Subcutaneous abdominal adipose tissue (tissue), 5 donors: ENCODE measurements around the gene ZBTB8B.
A peak's percentile ranks its signal among the peaks of the same experiment; 100 is the strongest.
"Not testable (repeated sequence)": the region's sequence is repeated elsewhere in the genome, so short reads cannot be mapped to it uniquely, and the experiment has no call there.

Experiments used
- H3K27ac ChIP-seq: one replicate; pipeline ENCODE4 v1.7.0; 2013; ENCODE audit warnings: low read depth, mild to moderate bottlenecking, inconsistent platforms, low read length, moderate library complexity
- H3K27me3 ChIP-seq, 5 donors: one replicate each; pipeline ENCODE4 v1.7.0; 2013; ENCODE audit warnings: low read length in 5 of 5, inconsistent platforms in 1 of 5; ENCODE audit not compliant: control insufficient read depth in 5 of 5, insufficient read depth in 4 of 5
- H3K36me3 ChIP-seq, 5 donors: one replicate each; pipeline ENCODE4 v1.7.0; 2013; ENCODE audit warnings: low read length in 5 of 5; ENCODE audit not compliant: control insufficient read depth in 5 of 5, insufficient read depth in 5 of 5
- H3K4me1 ChIP-seq, 5 donors: one replicate each; pipeline ENCODE4 v1.7.0; 2013; ENCODE audit warnings: low read length in 5 of 5, mild to moderate bottlenecking in 3 of 5, moderate library complexity in 1 of 5; ENCODE audit not compliant: control insufficient read depth in 5 of 5, insufficient read depth in 5 of 5
- H3K4me3 ChIP-seq, 5 donors: one replicate each; pipeline ENCODE4 v1.7.0; 2013; ENCODE audit warnings: low read length in 5 of 5, low read depth in 1 of 5
- H3K9ac ChIP-seq, 5 donors: one replicate each; pipeline ENCODE4 v1.7.0; 2013; ENCODE audit warnings: low read length in 5 of 5, mild to moderate bottlenecking in 4 of 5, moderate library complexity in 3 of 5
- H3K9me3 ChIP-seq, 5 donors: one replicate each; pipeline ENCODE4 v1.7.0; 2013; ENCODE audit warnings: low read length in 5 of 5; ENCODE audit not compliant: control insufficient read depth in 5 of 5
- donor health status: healthy.
- donor health status: healthy.
- donor health status: healthy.
- donor health status: healthy.
- donor health status: healthy.

The ZBTB8B gene

DNA sequence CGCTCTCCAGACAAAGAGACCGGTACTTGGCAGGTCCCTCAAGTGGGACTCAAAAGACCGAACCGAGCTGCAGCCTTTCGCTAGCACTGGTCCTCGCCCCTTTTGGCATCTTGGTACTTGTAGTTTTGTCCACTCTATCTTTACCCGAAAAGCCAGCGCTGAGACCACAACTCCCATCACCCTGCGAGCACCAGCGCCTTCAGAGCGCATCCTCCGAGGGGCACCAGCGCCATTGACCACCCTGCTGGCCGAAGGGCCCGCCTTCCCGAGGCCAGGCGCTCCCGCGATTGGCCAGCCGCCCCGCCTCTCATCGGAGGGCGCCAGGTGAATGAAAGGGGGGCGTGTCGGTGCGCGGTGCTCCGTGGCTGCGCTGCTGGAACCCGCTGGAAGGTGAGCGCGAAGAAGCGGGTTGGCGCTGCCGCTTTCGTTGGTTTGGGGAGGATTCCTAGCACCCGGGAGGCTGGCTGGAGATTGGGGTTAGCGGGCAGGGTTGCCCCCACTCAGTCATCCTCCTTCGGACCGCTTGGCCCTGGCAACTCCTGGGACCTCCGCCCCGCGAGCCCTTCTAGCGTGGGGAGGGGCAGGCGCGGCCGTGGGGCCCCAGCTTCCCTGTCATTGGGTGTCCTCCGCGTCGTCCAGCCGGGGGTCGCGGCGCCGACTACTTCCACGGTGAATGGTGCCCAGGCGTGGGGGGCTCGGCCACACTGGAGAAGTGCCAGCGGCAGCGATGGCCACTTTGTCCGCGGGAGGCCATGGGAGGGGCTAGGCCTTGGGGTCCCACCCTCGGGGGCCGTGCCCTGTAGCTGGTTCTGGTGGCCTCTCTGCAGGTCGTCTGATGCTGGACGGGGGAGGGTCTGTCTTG is at the start of gene ZBTB8B:
Gene ZBTB8B, plus strand, starts transcription at position 357 of the 862 bp plus-strand sequence. CDS start 5,553 bp downstream, outside the sequence.
- Histone ChIP-seq H3K27me3 (peaks cover 25 to 49% (median 27%) of the 10 kb centered on the region in 5 donors), H3K9ac (peak within 1 kb of the TSS in 1 of 5 donors; percentile 43)

DNA sequence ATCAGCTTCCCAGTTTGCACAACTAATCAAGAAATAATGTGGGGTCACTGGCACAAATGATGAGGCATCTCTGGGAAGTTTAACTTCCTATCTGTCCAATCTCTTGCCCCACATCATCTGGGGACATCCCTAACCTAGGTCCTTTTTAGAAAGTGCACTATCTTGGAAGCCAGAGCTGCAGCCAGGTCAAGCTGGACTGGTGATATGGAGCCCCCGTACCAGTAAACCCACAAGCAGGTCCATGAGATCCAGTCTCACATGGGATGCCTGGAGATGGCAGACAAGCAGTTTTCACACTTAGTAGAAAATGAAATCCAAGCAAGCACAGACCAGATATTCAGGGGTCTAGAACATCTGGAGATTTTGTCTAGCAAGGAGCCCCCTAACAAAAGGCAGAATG is 43.1 kb upstream of the ZBTB8B start:
- H3K9me3 ChIP-seq, result peaks cover 0 to 15% (median 4%) of the 10 kb centered on the region in 5 donors
- H3K4me3 ChIP-seq, result no peak overlapping the region
- H3K4me1 ChIP-seq, result peaks cover 0 to 5% (median 5%) of the 10 kb centered on the region in 5 donors
- H3K27me3 ChIP-seq, result peaks cover 7 to 21% (median 14%) of the 10 kb centered on the region in 5 donors
- no peak overlapping the region for H3K27ac ChIP-seq
- no peak overlapping the region for H3K9ac ChIP-seq
- H3K36me3 ChIP-seq, result no peaks in the 10 kb centered on the region

More for the DNA sequence above, at the start of gene ZBTB8B:
- no peak within 1 kb of the TSS for H3K27ac ChIP-seq
- peak within 1 kb of the TSS; percentile 46 to 63 (median 60) for H3K4me3 ChIP-seq
- peaks cover 1 to 16% (median 16%) of the 10 kb centered on the region in 5 donors for H3K4me1 ChIP-seq
- no peaks in the 10 kb centered on the region for H3K36me3 ChIP-seq
- H3K9me3 ChIP-seq, result peaks cover 0 to under 1% (median 0%) of the 10 kb centered on the region in 5 donors

DNA sequence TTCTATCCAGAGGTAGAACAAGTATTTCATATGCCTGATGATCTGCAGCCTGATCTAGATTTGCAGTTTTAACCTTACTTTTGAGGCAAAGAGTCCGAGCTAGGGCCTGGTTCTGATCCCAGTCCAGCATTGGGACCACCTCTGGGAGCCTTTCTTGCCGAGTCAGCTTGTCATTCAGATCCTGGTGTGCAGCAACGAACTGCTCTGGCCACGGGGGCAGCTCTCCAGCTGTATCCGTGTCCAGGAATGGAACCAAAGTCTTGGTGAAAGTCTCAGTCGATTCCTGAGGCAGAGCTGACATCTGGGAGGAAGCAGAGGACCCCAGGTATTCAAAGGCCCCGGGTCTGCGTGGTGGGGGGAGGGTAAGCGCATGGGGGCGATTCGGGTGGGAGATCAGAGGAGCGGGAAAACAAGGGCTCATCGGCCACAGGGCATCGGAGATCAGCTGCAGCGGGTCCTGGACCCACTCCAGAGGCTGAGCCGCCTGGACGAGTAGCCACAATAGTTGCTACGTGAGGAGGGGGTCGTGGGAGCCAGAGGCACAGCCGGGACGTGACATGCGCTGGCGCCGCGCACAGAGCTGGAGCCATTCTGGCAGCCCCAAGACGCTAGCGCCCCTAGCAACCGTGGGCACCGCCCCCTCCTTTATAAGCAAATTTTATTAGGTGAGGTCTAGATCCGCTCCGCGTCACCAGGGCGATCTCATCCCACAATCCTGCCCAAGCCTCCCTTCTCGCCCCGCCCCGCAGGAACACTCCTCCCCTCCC is 38.2 kb upstream of the ZBTB8B start:
- Histone ChIP-seq H3K9ac (peak overlapping the region in 1 of 5 donors; percentile 56), H3K27me3 (peaks cover 9 to 37% (median 15%) of the 10 kb centered on the region in 5 donors)

GRCh38 chr1:32427264-32427963 is 37.5 kb upstream of the ZBTB8B start:
- Histone ChIP-seq H3K4me1 (peaks cover 0 to 8% (median 8%) of the 10 kb centered on the region in 5 donors), H3K27me3 (peaks cover 9 to 40% (median 15%) of the 10 kb centered on the region in 5 donors), H3K27ac (no peak overlapping the region), H3K9me3 (no peaks in the 10 kb centered on the region), H3K36me3 (no peaks in the 10 kb centered on the region), H3K9ac (no peak overlapping the region), H3K4me3 (peak overlapping the region in 1 of 5 donors; percentile 42)

More for the DNA sequence above, 38.2 kb upstream of the ZBTB8B start:
- Histone ChIP-seq H3K27ac (no peak overlapping the region), H3K4me3 (peak overlapping the region in 4 of 5 donors; percentile 11 to 42 (median 35)), H3K9me3 (no peaks in the 10 kb centered on the region), H3K4me1 (peaks cover 0 to 8% (median 8%) of the 10 kb centered on the region in 5 donors), H3K36me3 (no peaks in the 10 kb centered on the region)

GRCh38 chr1:32431736-32432400 is 33.0 kb upstream of the ZBTB8B start:
- peaks cover under 1 to 19% (median 2%) of the 10 kb centered on the region in 5 donors for H3K27me3 ChIP-seq
- no peak overlapping the region for H3K9ac ChIP-seq
- H3K4me1 ChIP-seq, result peaks cover 0 to 2% (median 2%) of the 10 kb centered on the region in 5 donors
- no peaks in the 10 kb centered on the region for H3K36me3 ChIP-seq
- no peaks in the 10 kb centered on the region for H3K9me3 ChIP-seq
- no peak overlapping the region for H3K4me3 ChIP-seq
- no peak overlapping the region for H3K27ac ChIP-seq

GRCh38 chr1:32438136-32438535 is 26.7 kb upstream of the ZBTB8B start:
- H3K9ac ChIP-seq, result no peak overlapping the region
- H3K36me3 ChIP-seq, result no peaks in the 10 kb centered on the region
- no peak overlapping the region for H3K4me3 ChIP-seq
- H3K27me3 ChIP-seq, result peaks cover 0 to 8% (median 3%) of the 10 kb centered on the region in 5 donors
- H3K27ac ChIP-seq, result no peak overlapping the region
- H3K9me3 ChIP-seq, result peaks cover 0 to 6% (median 3%) of the 10 kb centered on the region in 5 donors
- no peaks in the 10 kb centered on the region for H3K4me1 ChIP-seq

- not testable (repeated sequence) for H3K4me3 ChIP-seq, H3K27me3 ChIP-seq, H3K9me3 ChIP-seq, H3K4me1 ChIP-seq, H3K36me3 ChIP-seq, H3K27ac ChIP-seq, H3K9ac ChIP-seq
Measured at GRCh38 chr1:32438777-32439176, 26.1 kb upstream of the ZBTB8B start.

DNA sequence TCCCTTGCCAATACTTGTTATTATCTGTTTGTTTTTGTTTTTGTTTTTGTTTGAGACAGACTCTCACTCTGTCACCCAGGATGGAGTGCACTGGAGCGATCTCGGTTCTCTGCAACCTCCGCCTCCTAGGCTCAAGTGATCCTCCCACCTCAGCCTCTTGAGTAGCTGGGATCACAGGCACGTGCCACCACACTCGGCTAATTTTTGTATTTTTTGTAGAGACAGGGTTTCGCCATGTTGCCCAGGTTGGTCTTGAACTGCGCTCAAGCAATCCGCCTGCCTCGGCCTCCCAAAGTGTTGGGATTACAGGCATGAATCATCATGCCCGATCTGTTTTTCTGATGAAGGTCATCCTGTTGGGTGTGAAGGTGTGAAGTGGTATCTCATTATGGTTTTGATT is 23.4 kb upstream of the ZBTB8B start:
- not testable (repeated sequence) for H3K9ac ChIP-seq, H3K27ac ChIP-seq, H3K4me1 ChIP-seq, H3K36me3 ChIP-seq, H3K27me3 ChIP-seq, H3K9me3 ChIP-seq, H3K4me3 ChIP-seq

DNA sequence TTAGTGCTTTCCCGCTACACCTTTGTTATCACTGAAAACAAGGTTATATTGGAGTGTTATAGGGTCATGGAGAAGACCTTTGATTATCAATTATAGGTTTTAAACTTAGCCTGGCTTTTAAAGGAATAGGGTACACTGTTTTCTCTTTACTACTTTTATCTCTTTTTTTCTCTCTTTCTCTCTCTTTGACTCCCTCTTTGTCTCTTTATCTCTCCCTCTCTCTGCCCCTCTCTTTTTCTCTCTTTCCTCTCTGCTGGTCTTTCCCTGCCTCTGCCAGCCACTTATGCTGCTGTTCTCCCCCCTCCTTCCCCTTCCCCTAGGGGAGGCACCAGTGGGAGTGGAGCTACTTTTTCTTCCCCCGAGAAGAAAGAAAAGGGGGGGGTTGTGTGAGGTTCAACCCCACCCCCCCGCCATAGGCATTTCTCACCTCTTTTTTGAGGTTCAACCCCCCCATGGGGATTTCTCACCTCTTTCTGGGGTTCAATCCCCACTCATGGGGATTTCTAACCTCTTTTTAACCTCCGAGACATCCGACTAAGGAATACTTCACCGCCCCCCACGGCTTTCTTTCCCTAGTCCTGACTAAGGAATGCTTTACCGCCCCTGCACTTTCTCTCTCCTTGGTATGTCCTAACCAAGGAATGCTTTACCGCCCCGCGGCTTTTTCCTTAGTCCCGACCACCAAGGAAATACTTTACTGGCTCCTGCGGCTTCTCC is 17.2 kb upstream of the ZBTB8B start:
- Histone ChIP-seq H3K9ac (no peak overlapping the region), H3K36me3 (no peaks in the 10 kb centered on the region), H3K4me3 (peak overlapping the region in 1 of 5 donors; percentile 29), H3K4me1 (peaks cover 0 to 2% (median 0%) of the 10 kb centered on the region in 5 donors), H3K27me3 (no peaks in the 10 kb centered on the region), H3K27ac (no peak overlapping the region), H3K9me3 (peaks cover 3 to 16% (median 13%) of the 10 kb centered on the region in 5 donors)
